ENCODE results near the gene EXOC7. TPM values are rescaled to one million over a fixed set of nuclear protein-coding genes. Genes with fewer than 3 reads are reported as not detected.
A peak's percentile ranks its signal among the peaks of the same experiment; 100 is the strongest.
"Not testable (repeated sequence)": the region's sequence is repeated elsewhere in the genome, so short reads cannot be mapped to it uniquely, and the experiment has no call there.

EXOC7 gene
- total RNA-seq, 2 experiments from 2014 or later: 132 to 137 TPM

DNA sequence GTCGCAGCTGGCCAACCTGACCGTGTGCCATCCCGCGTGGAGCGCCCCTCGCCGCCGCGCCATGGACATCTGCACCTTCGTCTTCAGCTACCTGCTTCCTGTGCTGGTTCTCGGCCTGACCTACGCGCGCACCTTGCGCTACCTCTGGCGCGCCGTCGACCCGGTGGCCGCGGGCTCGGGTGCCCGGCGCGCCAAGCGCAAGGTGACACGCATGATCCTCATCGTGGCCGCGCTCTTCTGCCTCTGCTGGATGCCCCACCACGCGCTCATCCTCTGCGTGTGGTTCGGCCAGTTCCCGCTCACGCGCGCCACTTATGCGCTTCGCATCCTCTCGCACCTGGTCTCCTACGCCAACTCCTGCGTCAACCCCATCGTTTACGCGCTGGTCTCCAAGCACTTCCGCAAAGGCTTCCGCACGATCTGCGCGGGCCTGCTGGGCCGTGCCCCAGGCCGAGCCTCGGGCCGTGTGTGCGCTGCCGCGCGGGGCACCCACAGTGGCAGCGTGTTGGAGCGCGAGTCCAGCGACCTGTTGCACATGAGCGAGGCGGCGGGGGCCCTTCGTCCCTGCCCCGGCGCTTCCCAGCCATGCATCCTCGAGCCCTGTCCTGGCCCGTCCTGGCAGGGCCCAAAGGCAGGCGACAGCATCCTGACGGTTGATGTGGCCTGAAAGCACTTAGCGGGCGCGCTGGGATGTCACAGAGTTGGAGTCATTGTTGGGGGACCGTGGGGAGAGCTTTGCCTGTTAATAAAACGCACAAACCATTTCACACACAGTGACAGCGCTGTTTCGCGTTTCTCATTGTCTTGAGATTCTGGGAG, 26.6 kb downstream of the EXOC7 start:
- H3K36me3 Mint-ChIP-seq: peaks cover 3% of the 10 kb centered on the region
- peak overlapping the region; percentile 67 for H3K4me3 Mint-ChIP-seq
- peaks cover 25% of the 10 kb centered on the region for H3K4me1 Mint-ChIP-seq
- H3K27ac Mint-ChIP-seq: no peak overlapping the region
- CTCF ChIA-PET: interaction anchor here (2.7 kb wide), 1 partner anchor 27 kb away, joined by 7 read pairs; the partner anchor contains the start of gene EXOC7
- DNase-seq (peak; percentile 66), ATAC-seq (no peak)
- H3K27me3 Mint-ChIP-seq: peaks cover 61% of the 10 kb centered on the region
- H3K9me3 Mint-ChIP-seq (ENCODE audit: low read depth): no peaks in the 10 kb centered on the region

DNA sequence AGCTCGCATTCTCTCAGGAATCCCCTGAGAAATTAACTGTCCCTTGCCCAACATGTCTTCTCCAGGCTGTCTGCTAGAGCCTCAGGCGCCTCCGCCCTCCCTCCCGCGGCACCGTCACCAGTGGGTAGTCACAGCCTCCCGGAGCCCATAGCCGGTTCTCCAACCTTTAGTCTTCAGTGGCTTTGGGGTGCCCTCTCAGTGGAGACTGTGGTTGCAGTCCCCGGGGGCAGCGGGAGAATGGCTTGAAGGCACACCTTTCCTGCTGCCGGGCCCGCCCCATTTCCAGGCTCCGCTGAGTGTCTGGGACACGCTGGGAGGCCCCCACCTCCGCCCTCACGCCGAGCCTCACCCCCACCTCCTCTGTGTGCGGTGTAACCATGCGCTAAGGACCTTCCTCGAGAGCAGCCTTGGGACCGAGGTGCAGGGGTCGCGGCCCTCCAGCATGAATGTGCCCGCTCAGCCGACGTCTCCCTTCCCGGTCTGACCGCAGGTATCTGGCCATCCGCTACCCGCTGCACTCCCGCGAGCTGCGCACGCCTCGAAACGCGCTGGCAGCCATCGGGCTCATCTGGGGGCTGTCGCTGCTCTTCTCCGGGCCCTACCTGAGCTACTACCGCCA, 27.3 kb downstream of the EXOC7 start:
- Mint-ChIP-seq H3K27ac (no peak overlapping the region), H3K4me3 (peak overlapping the region; percentile 67), H3K4me1 (peaks cover 28% of the 10 kb centered on the region), H3K36me3 (peaks cover 5% of the 10 kb centered on the region), H3K9me3 (ENCODE audit: low read depth) (no peaks in the 10 kb centered on the region), H3K27me3 (peaks cover 61% of the 10 kb centered on the region)
- CTCF ChIA-PET: interaction anchor here (1.0 to 1.6 kb wide), 2 partner anchors 13 to 62 kb away, joined by 3 to 9 read pairs; no protein-coding TSS in a partner anchor
- DNase-seq: no peak
- ATAC-seq: no peak

DNA sequence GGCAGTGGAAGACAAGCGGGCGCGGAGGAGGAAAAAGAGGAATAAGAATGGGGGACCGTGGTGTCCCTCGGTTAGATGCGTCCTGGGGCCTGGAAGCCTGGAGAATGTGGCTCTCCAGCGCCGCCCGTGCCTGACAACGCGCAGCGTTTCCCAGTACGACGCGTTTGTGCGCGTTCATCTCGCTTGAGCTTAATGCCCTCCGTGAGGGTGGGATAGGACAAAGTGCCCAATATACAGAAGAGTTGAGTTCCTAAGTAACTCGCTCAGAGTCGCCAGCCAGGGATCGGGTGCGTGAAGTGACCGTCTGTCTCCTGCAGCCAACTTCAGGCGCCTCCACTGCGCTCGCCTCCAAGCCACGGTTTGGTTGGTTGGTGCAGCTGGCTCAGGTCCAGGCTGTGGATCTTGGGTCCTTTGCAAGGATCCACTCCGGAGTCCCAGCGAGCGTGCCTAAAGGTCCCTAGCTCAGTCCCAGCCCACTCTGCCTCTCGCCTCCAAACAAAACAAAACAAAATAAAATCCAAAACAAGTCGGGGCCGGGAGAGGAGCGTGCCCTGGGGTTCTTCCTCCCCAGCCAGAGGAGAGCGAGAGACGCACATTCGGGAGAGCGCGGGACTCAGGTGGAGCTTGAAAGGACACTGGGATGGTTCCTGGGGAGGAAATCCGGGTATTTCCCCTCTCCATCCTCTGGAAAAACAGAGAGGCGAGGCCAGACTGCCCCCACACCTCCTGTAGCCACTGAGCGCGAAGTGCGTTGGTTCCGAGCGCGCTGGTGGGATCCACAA, 28.0 kb downstream of the EXOC7 start:
- H3K4me3 Mint-ChIP-seq: peak overlapping the region; percentile 35
- H3K36me3 Mint-ChIP-seq: peaks cover 5% of the 10 kb centered on the region
- CTCF ChIA-PET: interaction anchor here (1.0 to 1.6 kb wide), 2 partner anchors 12 to 61 kb away, joined by 3 to 9 read pairs; no protein-coding TSS in a partner anchor
- H3K27ac Mint-ChIP-seq: no peak overlapping the region
- peaks cover 59% of the 10 kb centered on the region for H3K27me3 Mint-ChIP-seq
- no peaks in the 10 kb centered on the region for H3K9me3 Mint-ChIP-seq (ENCODE audit: low read depth)
- DNase-seq: no peak
- peaks cover 34% of the 10 kb centered on the region for H3K4me1 Mint-ChIP-seq
- no peak for ATAC-seq

- peaks cover 57% of the 10 kb centered on the region for H3K27me3 Mint-ChIP-seq
- CTCF ChIA-PET: interaction anchor here (1.0 to 1.6 kb wide), 2 partner anchors 11 to 60 kb away, joined by 3 to 9 read pairs; no protein-coding TSS in a partner anchor
- peak within 1 kb of the TSS; percentile 35 for H3K4me3 Mint-ChIP-seq
- peaks cover 7% of the 10 kb centered on the region for H3K36me3 Mint-ChIP-seq
- no peak within 1 kb of the TSS for H3K27ac Mint-ChIP-seq
- DNase-seq (no peak), ATAC-seq (no peak)
- H3K9me3 Mint-ChIP-seq (ENCODE audit: low read depth): no peaks in the 10 kb centered on the region
- peaks cover 38% of the 10 kb centered on the region for H3K4me1 Mint-ChIP-seq
Observed at GRCh38 chr17:76074390-76075363, 28.9 kb downstream of the EXOC7 start, which contains the start of gene GALR2. TSS of gene GALR2 (plus strand) at chr17:76074781. CDS start at chr17:76074884, 103 bp downstream.

DNA sequence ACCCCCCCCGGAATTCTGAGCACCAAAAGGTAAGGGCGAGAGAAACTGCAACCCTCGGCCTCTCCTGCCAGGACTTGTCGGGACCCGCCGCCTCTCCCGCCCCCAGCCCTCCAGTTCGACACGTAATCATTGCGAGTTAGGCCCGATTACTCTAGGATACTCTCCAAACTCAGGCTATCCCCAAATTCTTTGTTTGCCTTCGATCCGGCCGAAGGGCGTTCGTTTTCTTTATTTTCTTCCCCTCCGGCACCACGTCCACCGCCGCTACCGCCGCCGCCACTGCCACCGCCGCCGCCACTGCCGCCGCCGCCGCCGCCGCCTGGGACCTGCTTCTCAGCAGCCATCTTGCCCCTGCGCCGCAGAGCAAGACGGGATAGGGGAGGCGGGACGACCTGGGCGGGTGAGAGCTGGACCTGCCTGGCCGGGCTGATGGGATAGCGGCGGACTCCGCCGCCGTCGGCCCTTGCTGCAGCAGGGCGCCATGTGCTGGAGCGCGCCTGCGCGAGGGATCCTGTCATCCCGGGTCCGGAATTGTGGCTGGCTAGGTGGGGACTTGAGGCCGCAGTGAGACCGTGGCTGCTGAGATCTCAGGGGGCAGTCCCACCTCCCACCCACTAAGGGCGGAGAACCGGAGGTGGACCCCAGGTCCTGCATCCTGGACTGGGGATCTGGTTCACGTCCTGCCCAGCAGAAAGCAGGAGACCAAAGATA, 31.3 kb downstream of the EXOC7 start, which contains the start of gene SRP68:
TSS of gene SRP68 (minus strand) at position 370 of the 711 bp plus-strand sequence. CDS start at position 344, 26 bp downstream.
- peaks cover 17% of the 10 kb centered on the region for H3K36me3 Mint-ChIP-seq
- peak within 1 kb of the TSS; percentile 91 for H3K27ac Mint-ChIP-seq
- ATAC-seq (peak; percentile 95), DNase-seq (peak; percentile 92)
- CTCF ChIA-PET: interaction anchor here (1.1 to 2.5 kb wide), 3 partner anchors 43 to 313 kb away, joined by 3 to 7 read pairs (median 4); no protein-coding TSS in a partner anchor
- H3K9me3 Mint-ChIP-seq (ENCODE audit: low read depth): no peaks in the 10 kb centered on the region
- H3K27me3 Mint-ChIP-seq: peaks cover 36% of the 10 kb centered on the region
- peaks cover 42% of the 10 kb centered on the region for H3K4me1 Mint-ChIP-seq
- peak within 1 kb of the TSS; percentile 94 for H3K4me3 Mint-ChIP-seq

- H3K27ac Mint-ChIP-seq: peak overlapping the region; percentile 91
- DNase-seq: no peak
- H3K4me1 Mint-ChIP-seq: peaks cover 39% of the 10 kb centered on the region
- no peaks in the 10 kb centered on the region for H3K9me3 Mint-ChIP-seq (ENCODE audit: low read depth)
- peak; percentile 5 for ATAC-seq
- H3K27me3 Mint-ChIP-seq: peaks cover 30% of the 10 kb centered on the region
- CTCF ChIA-PET: interaction anchor here (0.5 to 2.5 kb wide), 5 partner anchors 31 to 314 kb away, joined by 3 to 7 read pairs (median 4); no protein-coding TSS in a partner anchor
- H3K4me3 Mint-ChIP-seq: peak overlapping the region; percentile 94
- peaks cover 20% of the 10 kb centered on the region for H3K36me3 Mint-ChIP-seq
Observed at GRCh38 chr17:76071531-76072147, 31.9 kb downstream of the EXOC7 start.

DNA sequence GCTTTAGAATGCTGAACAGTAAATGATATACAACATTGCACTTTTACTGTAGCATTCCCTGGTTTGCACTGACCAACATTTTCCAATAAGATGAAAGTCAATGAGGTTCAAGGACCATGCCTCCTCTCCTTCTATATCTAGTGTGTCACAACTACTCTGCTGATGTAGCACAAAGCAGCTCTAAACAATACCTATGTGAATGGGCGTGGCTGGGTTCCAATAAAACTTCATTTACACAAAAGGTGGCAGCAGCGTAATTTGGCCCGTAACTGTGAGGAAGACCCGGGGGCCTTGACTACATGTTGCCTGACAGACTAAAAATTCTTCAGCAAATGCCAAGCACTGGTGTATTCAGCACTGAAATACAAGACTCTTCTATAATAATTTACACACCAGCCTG, 37.8 kb downstream of the EXOC7 start:
- CTCF ChIA-PET: interaction anchor here (0.6 to 10.8 kb wide), 8 partner anchors 36 to 332 kb away, joined by 3 to 62 read pairs (median 4); partner anchors contain the start of gene EXOC7
- DNase-seq (no peak), ATAC-seq (no peak)
- no peaks in the 10 kb centered on the region for H3K27me3 Mint-ChIP-seq
- no peak overlapping the region for H3K4me3 Mint-ChIP-seq
- H3K36me3 Mint-ChIP-seq: peaks cover 49% of the 10 kb centered on the region
- no peaks in the 10 kb centered on the region for H3K9me3 Mint-ChIP-seq (ENCODE audit: low read depth)
- H3K27ac Mint-ChIP-seq: peak overlapping the region; percentile 38
- peaks cover 34% of the 10 kb centered on the region for H3K4me1 Mint-ChIP-seq

GRCh38 chr17:76063875-76064546, 39.6 kb downstream of the EXOC7 start:
- CTCF ChIA-PET: interaction anchor here (0.8 to 10.8 kb wide), 15 partner anchors 8 to 334 kb away, joined by 3 to 62 read pairs (median 4); partner anchors contain the start of genes CDK3 and EXOC7
- Mint-ChIP-seq H3K36me3 (peaks cover 57% of the 10 kb centered on the region), H3K4me3 (peak overlapping the region; percentile 57), H3K27ac (peak overlapping the region; percentile 87), H3K27me3 (no peaks in the 10 kb centered on the region), H3K4me1 (peaks cover 25% of the 10 kb centered on the region), H3K9me3 (ENCODE audit: low read depth) (no peaks in the 10 kb centered on the region)
- DNase-seq (peak; percentile 74), ATAC-seq (peak; percentile 94)

DNA sequence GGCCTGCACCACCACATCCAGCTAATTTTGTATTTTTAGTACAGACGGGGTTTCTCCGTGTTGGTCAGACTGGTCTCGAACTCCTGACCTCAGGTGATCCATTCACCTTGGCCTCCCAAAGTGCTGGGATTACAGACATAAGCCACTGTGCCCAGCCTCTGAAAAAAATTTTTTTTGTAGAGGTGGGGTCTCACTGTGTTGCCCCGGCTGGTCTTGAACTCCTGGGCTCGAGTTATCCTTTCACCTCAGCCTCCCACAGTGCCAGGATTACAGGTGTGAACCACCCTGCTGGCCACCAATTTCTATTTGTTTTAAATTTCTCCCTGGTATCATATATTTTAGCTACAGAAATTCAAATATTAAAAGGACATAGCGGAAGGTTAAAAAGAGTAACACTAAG, 45.3 kb downstream of the EXOC7 start:
- peaks cover 53% of the 10 kb centered on the region for H3K36me3 Mint-ChIP-seq
- CTCF ChIA-PET: interaction anchor here (1.4 to 10.8 kb wide), 4 partner anchors 42 to 240 kb away, joined by 4 to 62 read pairs (median 4); no protein-coding TSS in a partner anchor

GRCh38 chr17:76056882-76057281, 46.7 kb downstream of the EXOC7 start:
- Mint-ChIP-seq H3K27ac (no peak overlapping the region), H3K4me1 (peaks cover 9% of the 10 kb centered on the region), H3K4me3 (no peak overlapping the region), H3K27me3 (no peaks in the 10 kb centered on the region), H3K36me3 (peaks cover 48% of the 10 kb centered on the region), H3K9me3 (ENCODE audit: low read depth) (no peaks in the 10 kb centered on the region)
- CTCF ChIA-PET: interaction anchor here (1.3 to 10.8 kb wide), 6 partner anchors 21 to 341 kb away, joined by 3 to 62 read pairs (median 4); no protein-coding TSS in a partner anchor
- ATAC-seq (no peak), DNase-seq (no peak)

More for the DNA sequence above, 45.3 kb downstream of the EXOC7 start:
- not testable (repeated sequence) for DNase-seq; H3K9me3 Mint-ChIP-seq (ENCODE audit: low read depth); H3K27ac Mint-ChIP-seq; H3K4me3 Mint-ChIP-seq; ATAC-seq; H3K27me3 Mint-ChIP-seq
- H3K4me1 Mint-ChIP-seq: peaks cover 12% of the 10 kb centered on the region

Data from activated CD8-positive, alpha-beta memory T cell treated with anti-CD3 and anti-CD28 coated beads, Interleukin-2, amount 10 ng/mL, durations not matched to agents 7 days and 5 days (primary cell).